Osteoblast (primary cell): ENCODE measurements around the gene DRD4. TPM values are rescaled to one million over a fixed set of nuclear protein-coding genes. Genes with fewer than 3 reads are reported as not detected.

ENCODE experiments used
- DNase-seq: peaks from one replicate; pipeline ENCODE4 v3.0.0; 2011; ENCODE audit warnings: low spot score, mixed read lengths; ENCODE audit not compliant: insufficient read length; ENCODE audit errors: missing footprints
- H2AFZ ChIP-seq: 2 replicates; pipeline ENCODE4 v1.6.0; 2011; ENCODE audit warnings: mild to moderate bottlenecking, low read length
- H3K27ac ChIP-seq: 2 replicates; pipeline ENCODE4 v1.5.1; 2011; ENCODE audit warnings: mild to moderate bottlenecking, low read depth, low read length, moderate library complexity
- H3K27me3 ChIP-seq: 2 replicates; pipeline ENCODE4 v1.6.0; 2012; ENCODE audit warnings: mild to moderate bottlenecking, control low read depth, inconsistent platforms, low read length, moderate library complexity; ENCODE audit not compliant: insufficient read depth
- H3K36me3 ChIP-seq: 2 replicates; pipeline ENCODE4 v1.5.1; 2011; ENCODE audit warnings: mild to moderate bottlenecking, low read length, control low read depth, moderate library complexity; ENCODE audit not compliant: insufficient read depth
- H3K4me1 ChIP-seq: 2 replicates; pipeline ENCODE4 v1.5.1; 2011; ENCODE audit warnings: mild to moderate bottlenecking, low read length, control low read depth, moderate library complexity; ENCODE audit not compliant: insufficient read depth
- H3K4me2 ChIP-seq: 2 replicates; pipeline ENCODE4 v1.6.0; 2011; ENCODE audit warnings: mild to moderate bottlenecking, low read length; ENCODE audit not compliant: insufficient read depth
- H3K4me3 ChIP-seq: fragments of 200-600 bp; sonication (generic); 3 replicates; pipeline ENCODE4 v1.5.1; 2012; ENCODE audit warnings: mild to moderate bottlenecking, low read length, inconsistent platforms; ENCODE audit not compliant: insufficient read depth
- H3K79me2 ChIP-seq: 2 replicates; pipeline ENCODE4 v1.6.0; 2012; ENCODE audit warnings: mild to moderate bottlenecking, low read length, control low read depth, inconsistent platforms; ENCODE audit not compliant: insufficient read depth
- H3K9me3 ChIP-seq: 2 replicates; pipeline ENCODE4 v1.5.1; 2011; ENCODE audit warnings: low read depth, low read length, control low read depth
- H4K20me1 ChIP-seq: 2 replicates; pipeline ENCODE4 v1.6.0; 2012; ENCODE audit warnings: mild to moderate bottlenecking, low read length, control low read depth; ENCODE audit not compliant: insufficient read depth
- total RNA-seq: library from RNA; depleted of rRNA; stranded (reverse); fragments of >200 nt; gene quantifications from 2 replicates; pipeline ENCODE4 v1.2.3, GENCODE V29; 2012
- TF ChIP-seq, protein P1 (sequence below): IDR thresholded peaks from 2 replicates; pipeline ENCODE4 v1.5.1; 2011; ENCODE audit warnings: mild to moderate bottlenecking, low read depth, low read length, moderate library complexity; ENCODE audit errors: extremely low read depth

DRD4 gene
- total RNA-seq, 1 donor: not detected

DNA sequence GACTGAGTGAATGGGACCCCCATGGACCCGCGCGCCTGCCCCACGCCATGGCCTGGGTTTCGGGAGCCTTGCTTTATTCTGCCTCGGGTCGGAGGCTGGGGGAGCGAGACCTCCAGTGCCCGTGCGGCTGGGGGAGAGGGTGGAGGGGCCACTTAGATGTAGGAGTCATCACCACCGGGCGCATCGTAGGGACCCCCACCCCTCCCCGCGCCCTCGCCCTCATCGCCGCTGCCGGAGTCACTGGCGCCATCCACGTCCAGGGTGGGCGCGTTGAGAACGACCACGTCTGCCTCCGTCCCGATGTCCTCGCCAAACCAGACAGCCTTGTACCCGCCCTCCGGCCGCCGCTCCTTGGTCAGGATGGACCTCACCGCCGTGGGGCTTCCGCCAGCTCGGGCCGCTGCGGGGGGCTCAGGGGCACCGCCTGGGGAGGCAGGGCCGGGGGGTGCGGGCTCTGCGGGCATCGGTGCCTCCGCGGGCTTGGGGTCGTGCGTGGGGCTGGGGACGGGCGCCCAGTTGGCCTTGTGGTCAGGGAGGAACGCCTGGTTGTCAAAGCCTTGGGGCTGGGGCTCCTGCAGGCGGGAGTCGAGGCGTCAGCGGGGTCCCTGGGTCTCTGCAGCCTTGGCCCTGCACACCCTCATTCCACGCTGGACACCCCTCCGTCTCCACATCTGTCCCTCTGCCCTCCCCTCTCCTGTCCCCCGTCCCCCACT lies 19.7 kb upstream of the DRD4 start:
- no peak overlapping the region for H3K27ac ChIP-seq

GRCh38 chr11:617912-618682 lies 19.0 kb upstream of the DRD4 start:
- DNase-seq: peak; percentile 89
- H3K27me3 ChIP-seq: no peaks in the 10 kb centered on the region
- H3K36me3 ChIP-seq: peaks cover 3% of the 10 kb centered on the region
- no peak overlapping the region for H3K4me2 ChIP-seq
- H3K9me3 ChIP-seq: no peaks in the 10 kb centered on the region
- H3K79me2 ChIP-seq: no peaks in the 10 kb centered on the region
- no peak overlapping the region for H3K27ac ChIP-seq
- TF ChIP-seq, protein P1, sequence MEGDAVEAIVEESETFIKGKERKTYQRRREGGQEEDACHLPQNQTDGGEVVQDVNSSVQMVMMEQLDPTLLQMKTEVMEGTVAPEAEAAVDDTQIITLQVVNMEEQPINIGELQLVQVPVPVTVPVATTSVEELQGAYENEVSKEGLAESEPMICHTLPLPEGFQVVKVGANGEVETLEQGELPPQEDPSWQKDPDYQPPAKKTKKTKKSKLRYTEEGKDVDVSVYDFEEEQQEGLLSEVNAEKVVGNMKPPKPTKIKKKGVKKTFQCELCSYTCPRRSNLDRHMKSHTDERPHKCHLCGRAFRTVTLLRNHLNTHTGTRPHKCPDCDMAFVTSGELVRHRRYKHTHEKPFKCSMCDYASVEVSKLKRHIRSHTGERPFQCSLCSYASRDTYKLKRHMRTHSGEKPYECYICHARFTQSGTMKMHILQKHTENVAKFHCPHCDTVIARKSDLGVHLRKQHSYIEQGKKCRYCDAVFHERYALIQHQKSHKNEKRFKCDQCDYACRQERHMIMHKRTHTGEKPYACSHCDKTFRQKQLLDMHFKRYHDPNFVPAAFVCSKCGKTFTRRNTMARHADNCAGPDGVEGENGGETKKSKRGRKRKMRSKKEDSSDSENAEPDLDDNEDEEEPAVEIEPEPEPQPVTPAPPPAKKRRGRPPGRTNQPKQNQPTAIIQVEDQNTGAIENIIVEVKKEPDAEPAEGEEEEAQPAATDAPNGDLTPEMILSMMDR: no peak
- peaks cover 10% of the 10 kb centered on the region for H3K4me1 ChIP-seq
- peaks cover 16% of the 10 kb centered on the region for H4K20me1 ChIP-seq
- no peak overlapping the region for H2AFZ ChIP-seq
- no peak overlapping the region for H3K4me3 ChIP-seq

More for the DNA sequence above, 19.7 kb upstream of the DRD4 start:
- DNase-seq: no peak
- no peaks in the 10 kb centered on the region for H3K9me3 ChIP-seq
- TF ChIP-seq, protein P1: no peak
- H3K4me1 ChIP-seq: peaks cover 10% of the 10 kb centered on the region
- H3K4me3 ChIP-seq: no peak overlapping the region
- H2AFZ ChIP-seq: no peak overlapping the region
- H4K20me1 ChIP-seq: peaks cover 24% of the 10 kb centered on the region
- peaks cover 9% of the 10 kb centered on the region for H3K36me3 ChIP-seq
- no peaks in the 10 kb centered on the region for H3K79me2 ChIP-seq
- H3K4me2 ChIP-seq: no peak overlapping the region
- H3K27me3 ChIP-seq: no peaks in the 10 kb centered on the region

- Histone ChIP-seq H3K27me3 (no peaks in the 10 kb centered on the region), H3K4me2 (no peak overlapping the region), H2AFZ (no peak overlapping the region), H3K9me3 (no peaks in the 10 kb centered on the region), H3K36me3 (no peaks in the 10 kb centered on the region), H3K27ac (no peak overlapping the region), H4K20me1 (peaks cover 14% of the 10 kb centered on the region), H3K79me2 (no peaks in the 10 kb centered on the region), H3K4me1 (peaks cover 10% of the 10 kb centered on the region), H3K4me3 (no peak overlapping the region)
- no peak for DNase-seq
- TF ChIP-seq, protein P1: no peak
Measured at GRCh38 chr11:618856-619627, 18.0 kb upstream of the DRD4 start.
